ENCODE results near the gene CCDC116.

CCDC116 gene

DNA sequence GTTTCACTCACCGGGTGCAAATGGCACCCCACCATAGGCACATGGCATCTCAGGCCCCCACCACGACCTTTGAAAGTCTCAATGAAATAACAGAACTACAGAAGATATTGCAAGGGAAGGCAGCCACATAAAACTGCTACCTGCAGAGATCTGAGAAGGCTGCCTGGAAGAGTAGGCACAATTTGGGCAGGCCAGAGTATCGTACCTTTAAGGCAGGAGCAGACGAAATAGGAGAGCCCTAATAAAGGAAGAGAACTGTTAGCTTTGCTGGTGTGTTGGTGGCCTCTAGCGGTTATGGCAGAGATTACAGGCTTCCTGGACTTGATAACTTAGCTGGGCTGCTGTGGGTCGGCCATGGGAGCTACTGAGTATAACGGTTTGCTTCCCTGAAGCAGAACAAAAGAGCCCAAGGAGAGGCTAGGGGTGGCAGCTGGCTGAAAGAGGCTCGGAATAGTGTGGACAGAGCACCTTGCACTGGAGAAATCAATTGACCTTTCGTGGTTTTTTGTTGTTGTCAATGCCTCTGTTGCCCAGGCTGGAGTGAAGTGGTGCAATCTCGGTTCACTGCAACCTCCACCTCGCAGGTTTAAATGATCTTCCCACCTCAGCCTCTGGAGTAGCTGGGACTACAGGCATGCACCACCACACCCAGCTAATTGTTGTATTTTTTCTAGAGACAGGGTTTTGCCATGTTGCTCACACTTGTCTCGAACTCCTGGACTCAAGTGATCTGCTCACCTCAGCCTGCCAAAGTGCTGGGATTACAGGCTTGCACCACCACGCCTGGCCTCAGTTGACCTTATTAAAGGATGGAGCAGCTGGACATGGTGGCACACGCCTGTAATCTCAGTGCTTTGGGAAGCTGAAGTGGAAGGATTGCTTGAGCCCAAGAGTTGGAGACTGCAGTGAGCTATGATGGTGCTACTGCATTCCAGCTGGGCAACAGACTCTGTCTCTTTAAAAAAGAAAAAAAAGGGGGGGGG lies 14.3 kb downstream of the CCDC116 start:
- H3K9ac ChIP-seq: no peak overlapping the region
- TF ChIP-seq CTCF (IDR thresholded peaks at IDR 0.05): peak; percentile 74

DNA sequence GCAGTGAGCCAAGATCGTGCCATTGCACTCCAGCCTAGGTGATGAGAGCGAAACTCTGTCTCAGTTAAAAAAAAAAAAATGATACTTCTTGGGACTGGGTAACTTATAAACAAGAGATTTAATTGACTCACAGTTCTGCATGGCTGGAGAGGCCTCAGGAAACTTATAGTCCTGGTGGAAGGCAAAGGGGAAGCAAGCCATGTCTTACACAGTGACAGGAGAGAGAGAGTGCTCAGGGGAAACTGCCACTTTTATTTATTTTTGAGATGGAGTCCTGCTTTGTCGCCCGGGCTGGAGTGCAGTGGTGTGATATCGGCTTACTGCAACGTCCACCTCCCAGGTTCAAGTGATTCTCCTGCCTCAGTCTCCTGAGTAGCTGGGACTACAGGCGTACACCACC lies 17.7 kb downstream of the CCDC116 start:
- Histone ChIP-seq H3K4me1 (no peaks in the 10 kb centered on the region), H3K4me3 (ENCODE audit: low read depth, low read length) (no peak overlapping the region), H3K9me3 (ENCODE audit: control insufficient read depth, low read length) (no peaks in the 10 kb centered on the region), H3K9ac (no peak overlapping the region), H3K4me2 (ENCODE audit: low read length) (no peak overlapping the region), H3K27ac (no peak overlapping the region), H3K36me3 (ENCODE audit: control insufficient read depth, insufficient read depth, low read length) (no peaks in the 10 kb centered on the region), H2AFZ (no peak overlapping the region), H3K79me2 (no peaks in the 10 kb centered on the region), H3K27me3 (ENCODE audit: control insufficient read depth, insufficient read depth, low read length) (no peaks in the 10 kb centered on the region)
- TF ChIP-seq CTCF (IDR thresholded peaks at IDR 0.05): no peak

More for the DNA sequence above, 14.3 kb downstream of the CCDC116 start:
- H3K79me2 ChIP-seq: no peaks in the 10 kb centered on the region
- no peaks in the 10 kb centered on the region for H3K4me1 ChIP-seq
- no peaks in the 10 kb centered on the region for H3K36me3 ChIP-seq (ENCODE audit: control insufficient read depth, insufficient read depth, low read length)
- H2AFZ ChIP-seq: no peak overlapping the region
- H3K9me3 ChIP-seq (ENCODE audit: control insufficient read depth, low read length): no peaks in the 10 kb centered on the region
- H3K4me3 ChIP-seq (ENCODE audit: low read depth, low read length): no peak overlapping the region
- no peak overlapping the region for H3K4me2 ChIP-seq (ENCODE audit: low read length)
- no peaks in the 10 kb centered on the region for H3K27me3 ChIP-seq (ENCODE audit: control insufficient read depth, insufficient read depth, low read length)
- H3K27ac ChIP-seq: no peak overlapping the region

- peak overlapping the region; percentile 62 for H3K4me3 ChIP-seq (ENCODE audit: low read depth, low read length)
These were observed 18.4 kb downstream of the CCDC116 start for GRCh38 chr22:21650823-21651520.

GRCh38 chr22:21651521-21652009 lies 19.0 kb downstream of the CCDC116 start:
- Histone ChIP-seq H3K9me3 (ENCODE audit: control insufficient read depth, low read length) (no peaks in the 10 kb centered on the region), H3K36me3 (ENCODE audit: control insufficient read depth, insufficient read depth, low read length) (no peaks in the 10 kb centered on the region), H3K4me3 (ENCODE audit: low read depth, low read length) (peak overlapping the region; percentile 62), H3K4me2 (ENCODE audit: low read length) (peak overlapping the region; percentile 95), H3K27ac (no peak overlapping the region), H2AFZ (peak overlapping the region; percentile 87), H3K4me1 (no peaks in the 10 kb centered on the region), H3K79me2 (no peaks in the 10 kb centered on the region), H3K9ac (no peak overlapping the region), H3K27me3 (ENCODE audit: control insufficient read depth, insufficient read depth, low read length) (no peaks in the 10 kb centered on the region)
- TF ChIP-seq CTCF (IDR thresholded peaks at IDR 0.05): no peak

More at GRCh38 chr22:21650823-21651520, 18.4 kb downstream of the CCDC116 start:
- Histone ChIP-seq H3K36me3 (ENCODE audit: control insufficient read depth, insufficient read depth, low read length) (no peaks in the 10 kb centered on the region), H3K9ac (no peak overlapping the region), H3K4me2 (ENCODE audit: low read length) (peak overlapping the region; percentile 95), H3K4me1 (no peaks in the 10 kb centered on the region), H2AFZ (no peak overlapping the region), H3K9me3 (ENCODE audit: control insufficient read depth, low read length) (no peaks in the 10 kb centered on the region), H3K27me3 (ENCODE audit: control insufficient read depth, insufficient read depth, low read length) (no peaks in the 10 kb centered on the region), H3K27ac (no peak overlapping the region), H3K79me2 (no peaks in the 10 kb centered on the region)
- TF ChIP-seq CTCF (IDR thresholded peaks at IDR 0.05): no peak

Measured in parathyroid adenoma (tissue), 2 donors.